ENCODE measurements around the gene NOM1. TPM values are rescaled to one million over a fixed set of nuclear protein-coding genes. Genes with fewer than 3 reads are reported as not detected.

NOM1 gene
- total and polyA plus RNA-seq, 2 experiments from 2014 or later: 17.7 to 36.5 TPM

GRCh38 chr7:157008206-157009169 is 59.0 kb downstream of the NOM1 start:
- Histone ChIP-seq H4K20me1 (replicated peaks; ENCODE audit: insufficient read depth) (peaks cover 33% of the 10 kb centered on the region), H3F3A (replicated peaks; ENCODE audit: low read depth) (peaks cover 32% of the 10 kb centered on the region), H3K4me3 (peak overlapping the region; percentile 41; the same call in 1 of the 2 replicates), H3K36me3 (ENCODE audit: insufficient read depth) (no peaks in the 10 kb centered on the region), H3K9me2 (ENCODE audit: insufficient read depth) (no peaks in the 10 kb centered on the region), H3K4me1 (ENCODE audit: insufficient read depth) (peaks cover 58% of the 10 kb centered on the region), H2AFZ (no peak overlapping the region), H3K4me2 (peak overlapping the region; percentile 71; the same call in 1 of the 2 replicates), H3K27ac (ENCODE audit: low read depth) (no peak overlapping the region), H3K79me2 (replicated peaks; ENCODE audit: insufficient read depth) (no peaks in the 10 kb centered on the region), H3K27me3 (ENCODE audit: insufficient read depth) (peaks cover 97% of the 10 kb centered on the region)
- peaks cover 89% of the 10 kb centered on the region for H3K27me3 Mint-ChIP-seq (ENCODE audit: insufficient read depth, low read depth, poor library complexity)
- no peaks in the 10 kb centered on the region for H3K36me3 Mint-ChIP-seq (ENCODE audit: low read depth)
- no peak overlapping the region for H3K27ac Mint-ChIP-seq
- DNase-seq (ENCODE audit: low spot score) (peak; percentile 40), ATAC-seq (no peak)
- peaks cover 37% of the 10 kb centered on the region for H3K4me1 Mint-ChIP-seq
- H3K4me3 Mint-ChIP-seq: 0 out of 3 replicates have a peak overlapping the region, but pooled peaks have one; percentile 23
- no peaks in the 10 kb centered on the region for H3K9me3 Mint-ChIP-seq
- peak; percentile 97 for TF ChIP-seq EZH2 (IDR thresholded peaks at IDR 0.05; ENCODE audit: low read depth, unreplicated experiment)
- no peak for TF ChIP-seq ZNF331 (CRISPR knock-in tag; IDR thresholded peaks at IDR 0.05; ENCODE audit: low read depth)
- TF ChIP-seq EZH2phosphoT487 (IDR thresholded peaks at IDR 0.05; ENCODE audit: unreplicated experiment): peak; percentile 1
- TF ChIP-seq POLR2AphosphoS5 (IDR thresholded peaks at IDR 0.05; ENCODE audit: low read depth): no peak

GRCh38 chr7:157009170-157009777 is 59.8 kb downstream of the NOM1 start:
- no peaks in the 10 kb centered on the region for H3K9me2 ChIP-seq (ENCODE audit: insufficient read depth)
- peak overlapping the region; percentile 41 for H3K4me3 ChIP-seq
- no peak for DNase-seq (ENCODE audit: low spot score)
- H3K36me3 Mint-ChIP-seq (ENCODE audit: low read depth): no peaks in the 10 kb centered on the region
- H3K79me2 ChIP-seq (replicated peaks; ENCODE audit: insufficient read depth): no peaks in the 10 kb centered on the region
- ATAC-seq: no peak
- H3K4me1 ChIP-seq (ENCODE audit: insufficient read depth): peaks cover 59% of the 10 kb centered on the region
- peaks cover 39% of the 10 kb centered on the region for H3K4me1 Mint-ChIP-seq
- peak overlapping the region; percentile 37; the same call in 1 of the 3 replicates for H3K4me3 Mint-ChIP-seq
- H3K27me3 ChIP-seq (ENCODE audit: insufficient read depth): peaks cover 97% of the 10 kb centered on the region
- peaks cover 89% of the 10 kb centered on the region for H3K27me3 Mint-ChIP-seq (ENCODE audit: insufficient read depth, low read depth, poor library complexity)
- H3K27ac ChIP-seq (ENCODE audit: low read depth): no peak overlapping the region
- H3K9me3 Mint-ChIP-seq: no peaks in the 10 kb centered on the region
- peaks cover 31% of the 10 kb centered on the region for H3F3A ChIP-seq (replicated peaks; ENCODE audit: low read depth)
- peak overlapping the region; percentile 71; the same call in 1 of the 2 replicates for H3K4me2 ChIP-seq
- no peak overlapping the region for H2AFZ ChIP-seq
- TF ChIP-seq ZNF331 (CRISPR knock-in tag; IDR thresholded peaks at IDR 0.05; ENCODE audit: low read depth) (no peak), EZH2phosphoT487 (IDR thresholded peaks at IDR 0.05; ENCODE audit: unreplicated experiment) (peak; percentile 100), EZH2 (IDR thresholded peaks at IDR 0.05; ENCODE audit: low read depth, unreplicated experiment) (peak; percentile 99)
- peaks cover 32% of the 10 kb centered on the region for H4K20me1 ChIP-seq (replicated peaks; ENCODE audit: insufficient read depth)
- H3K27ac Mint-ChIP-seq: no peak overlapping the region
- H3K36me3 ChIP-seq (ENCODE audit: insufficient read depth): no peaks in the 10 kb centered on the region

- no peaks in the 10 kb centered on the region for H3K79me2 ChIP-seq (replicated peaks; ENCODE audit: insufficient read depth)
- peaks cover 39% of the 10 kb centered on the region for H3K4me1 Mint-ChIP-seq
- peaks cover 97% of the 10 kb centered on the region for H3K27me3 ChIP-seq (ENCODE audit: insufficient read depth)
- no peak for ATAC-seq
- H3K27ac ChIP-seq (ENCODE audit: low read depth): no peak overlapping the region
- DNase-seq (ENCODE audit: low spot score): peak; percentile 46
- peak overlapping the region; percentile 60 for H3K4me3 ChIP-seq
- no peak overlapping the region; the same call in 2 of the 3 replicates for H3K4me3 Mint-ChIP-seq
- no peaks in the 10 kb centered on the region for H3K36me3 Mint-ChIP-seq (ENCODE audit: low read depth)
- H3K4me2 ChIP-seq: peak overlapping the region; percentile 84
- peaks cover 59% of the 10 kb centered on the region for H3K4me1 ChIP-seq (ENCODE audit: insufficient read depth)
- H4K20me1 ChIP-seq (replicated peaks; ENCODE audit: insufficient read depth): peaks cover 25% of the 10 kb centered on the region
- H3K9me2 ChIP-seq (ENCODE audit: insufficient read depth): no peaks in the 10 kb centered on the region
- H3K9me3 Mint-ChIP-seq: no peaks in the 10 kb centered on the region
- peaks cover 35% of the 10 kb centered on the region for H3F3A ChIP-seq (replicated peaks; ENCODE audit: low read depth)
- no peak overlapping the region for H3K27ac Mint-ChIP-seq
- H3K36me3 ChIP-seq (ENCODE audit: insufficient read depth): no peaks in the 10 kb centered on the region
- H3K27me3 Mint-ChIP-seq (ENCODE audit: insufficient read depth, low read depth, poor library complexity): peaks cover 89% of the 10 kb centered on the region
- TF ChIP-seq POLR2AphosphoS5 (IDR thresholded peaks at IDR 0.05; ENCODE audit: low read depth): no peak
- peak; percentile 96 for TF ChIP-seq EZH2phosphoT487 (IDR thresholded peaks at IDR 0.05; ENCODE audit: unreplicated experiment)
- peak; percentile 94 for TF ChIP-seq EZH2 (IDR thresholded peaks at IDR 0.05; ENCODE audit: low read depth, unreplicated experiment)
- TF ChIP-seq NANOG (IDR thresholded peaks at IDR 0.05; ENCODE audit: borderline replicate concordance): no peak
- no peak for TF ChIP-seq JUNB (IDR thresholded peaks at IDR 0.05; ENCODE audit: unreplicated experiment)
- H2AFZ ChIP-seq: no peak overlapping the region
Measured at GRCh38 chr7:157009778-157010587, 60.5 kb downstream of the NOM1 start.

Data from GM23338 (cell line).